GM18508 (cell line): ENCODE results near the gene ADAMTS14.

Source experiments
- ATAC-seq: cut with Tn5 transposase; IDR thresholded peaks from one replicate; pipeline ENCODE4 v1.9.1; 2021; ENCODE audit warnings: moderate number of reproducible peaks; ENCODE audit not compliant: insufficient read depth, unreplicated experiment

Gene ADAMTS14

DNA sequence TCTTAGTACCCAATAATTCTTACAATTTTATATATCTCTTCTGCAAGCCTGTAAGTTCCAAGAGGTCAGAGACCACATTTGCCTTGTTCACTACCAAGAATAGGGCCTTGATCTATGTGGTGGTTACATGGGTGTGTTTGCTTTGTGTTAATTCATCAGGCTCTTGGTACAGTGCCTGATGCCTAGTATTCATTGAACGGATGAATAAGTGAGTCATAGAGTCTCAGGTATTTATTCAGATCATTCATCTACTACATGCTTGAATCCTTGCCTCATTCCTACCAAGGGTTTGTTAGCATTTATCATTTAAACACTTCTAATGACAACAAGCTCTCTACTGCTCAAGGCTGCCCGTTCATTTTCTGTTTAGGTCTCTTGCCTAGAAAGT lies 132.1 kb downstream of the ADAMTS14 start:
- ATAC-seq, result no peak

DNA sequence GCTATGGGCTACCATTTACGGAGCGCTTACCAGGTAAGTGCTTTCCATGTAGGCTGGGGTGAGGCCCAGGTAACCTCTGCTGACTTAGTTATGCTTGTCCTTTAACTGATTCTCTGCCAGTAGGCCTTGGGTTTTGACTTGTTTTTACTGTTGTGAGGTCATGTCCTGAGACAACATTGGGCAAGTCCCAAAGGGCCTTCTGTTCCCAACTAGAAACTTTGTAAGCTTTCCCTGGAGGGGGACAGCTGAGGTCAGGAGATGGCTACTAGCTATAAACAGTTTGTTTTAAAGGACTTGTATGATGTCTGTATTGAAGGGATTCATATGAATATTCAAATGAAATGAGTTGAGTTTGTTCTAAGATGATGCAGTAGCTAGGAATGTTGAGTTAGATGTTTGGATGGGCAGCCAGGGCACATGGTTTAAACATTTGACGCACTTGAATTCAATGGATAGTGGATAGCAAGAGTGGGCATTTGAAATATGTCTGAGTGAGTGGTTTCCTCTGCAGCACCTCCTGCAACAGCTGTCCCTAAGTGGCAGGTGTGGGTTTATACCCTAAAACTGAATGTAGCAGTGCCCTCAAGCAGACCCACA lies 133.4 kb downstream of the ADAMTS14 start:
- ATAC-seq, result no peak

DNA sequence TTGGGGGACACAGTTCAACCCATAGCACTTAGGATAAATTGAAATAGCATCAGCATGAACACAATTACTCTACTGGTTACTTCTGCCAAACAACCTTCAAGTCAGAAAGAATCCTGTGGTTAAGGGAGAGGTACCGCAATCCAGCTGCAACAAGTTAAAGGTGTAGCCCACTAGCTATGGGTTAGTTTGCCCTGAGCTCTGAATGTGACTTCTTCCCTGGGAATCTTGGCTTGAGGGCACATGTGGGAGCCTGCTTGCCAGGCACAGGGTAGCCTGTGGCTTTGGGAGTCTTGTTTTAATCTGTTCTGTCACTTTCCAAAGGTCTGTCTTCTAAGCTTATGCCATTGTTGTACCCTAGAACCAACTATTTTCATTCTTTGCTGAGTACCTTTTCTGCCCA lies 134.5 kb downstream of the ADAMTS14 start:
- ATAC-seq, result no peak

DNA sequence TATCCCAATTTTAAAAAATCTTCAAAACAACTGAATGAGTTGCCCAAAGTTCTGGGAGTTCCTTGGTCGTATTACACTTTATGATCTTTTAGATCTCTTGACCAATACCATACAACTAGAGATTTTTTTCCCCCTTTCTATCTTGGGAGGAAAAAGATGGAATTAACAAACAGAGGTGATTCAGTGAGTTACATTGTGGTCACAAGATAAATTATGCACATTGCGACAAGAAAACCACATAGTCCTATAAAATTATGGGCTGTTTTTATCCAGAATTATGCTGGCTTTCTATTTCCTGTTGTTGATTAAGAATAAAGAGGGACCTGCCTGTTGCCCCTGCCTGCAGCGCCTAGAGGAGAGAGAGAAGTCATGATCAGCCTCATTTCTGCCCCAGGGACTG lies 135.2 kb downstream of the ADAMTS14 start:
- ATAC-seq, result no peak

DNA sequence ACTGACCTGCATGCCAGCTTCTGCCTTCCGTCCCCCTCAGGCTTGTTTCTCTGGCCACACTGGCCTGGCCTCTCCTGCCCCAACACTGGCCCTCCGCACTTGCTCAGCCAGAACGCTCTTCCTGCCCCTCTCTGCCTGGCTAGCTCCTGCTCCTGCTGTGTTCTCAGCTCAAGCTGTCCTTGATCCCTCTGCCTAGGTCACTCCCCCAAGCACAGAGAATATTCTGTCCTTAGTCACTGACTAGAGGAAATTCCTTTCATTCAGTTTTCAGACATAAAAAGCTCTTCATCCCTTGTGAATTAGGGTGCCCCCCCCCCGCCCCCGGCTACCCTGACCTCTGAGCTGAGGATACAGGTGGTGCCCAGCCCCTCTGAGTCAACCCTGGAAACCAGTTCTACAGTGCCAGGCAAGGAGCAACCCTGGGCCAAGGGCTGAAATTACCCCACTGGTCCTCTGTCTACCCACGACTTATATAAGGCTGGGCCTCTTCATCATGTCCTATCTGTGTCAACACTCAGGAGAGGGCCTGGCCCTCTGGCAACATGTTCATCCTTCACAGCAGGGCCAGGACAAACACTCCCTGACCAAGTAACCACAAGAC lies 136.8 kb downstream of the ADAMTS14 start:
- no peak for ATAC-seq

DNA sequence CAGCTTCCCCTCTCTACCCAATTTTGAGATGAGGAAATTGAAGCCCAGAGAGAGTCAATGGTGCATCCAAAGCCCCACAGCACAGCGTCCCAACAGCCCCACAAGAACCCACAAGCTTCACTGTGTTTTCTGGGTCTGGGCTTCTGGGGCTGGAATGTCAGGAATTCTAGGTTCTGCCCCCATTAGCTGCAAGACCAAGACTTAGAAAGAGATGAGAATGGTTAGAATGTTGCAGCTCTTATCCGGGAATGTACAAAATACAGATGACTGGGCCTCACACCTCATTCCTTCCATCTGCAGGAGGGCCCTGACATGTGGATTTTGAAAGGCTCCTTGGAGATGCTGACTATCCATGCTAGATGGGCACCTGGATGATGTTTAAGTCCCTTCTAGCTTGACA lies 137.4 kb downstream of the ADAMTS14 start:
- ATAC-seq, result no peak

DNA sequence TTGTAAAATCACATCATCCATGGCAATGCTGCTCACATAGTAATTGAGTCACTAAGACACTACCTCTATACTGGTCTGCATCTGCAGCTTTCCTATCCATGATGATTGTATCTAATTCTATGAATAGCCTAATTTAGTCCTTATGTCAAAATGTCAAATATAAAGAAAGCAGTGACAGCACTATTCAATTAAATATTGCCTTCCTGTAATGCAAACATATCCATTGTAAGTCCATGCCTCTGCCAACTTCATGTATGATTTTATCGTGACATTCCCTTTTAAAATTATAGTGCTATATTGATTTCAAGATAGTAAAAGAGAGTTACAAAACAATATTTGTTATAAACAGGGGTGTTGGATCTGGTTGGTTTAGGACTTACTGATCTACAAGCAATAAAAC lies 138.7 kb downstream of the ADAMTS14 start:
- ATAC-seq, result no peak

DNA sequence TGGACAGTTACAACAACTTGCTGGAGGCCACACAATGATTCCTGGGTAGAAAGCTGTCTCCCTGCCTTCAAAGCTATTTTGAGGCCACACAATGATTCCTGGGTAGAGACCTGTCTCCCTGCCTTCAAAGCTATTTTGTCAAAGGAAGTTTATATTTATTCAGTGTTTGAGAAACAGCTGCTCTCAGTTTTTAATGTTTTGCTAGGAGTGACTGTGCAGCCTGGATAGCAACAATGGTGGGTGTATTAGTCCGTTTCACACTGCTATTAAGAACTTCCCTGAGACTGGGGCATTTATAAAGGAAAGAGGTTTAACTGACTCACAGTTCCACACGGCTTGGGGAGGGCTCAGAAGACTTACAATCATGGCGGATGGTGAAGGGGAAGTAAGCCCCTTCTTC lies 139.6 kb downstream of the ADAMTS14 start:
- ATAC-seq, result no peak
